HG02981 (cell line): ENCODE data around the gene CNTN5.

Experiments used
- ATAC-seq: cut with Tn5 transposase; IDR thresholded peaks from one replicate; pipeline ENCODE4 v1.9.1; 2021; ENCODE audit warnings: mild to moderate bottlenecking, moderate library complexity; ENCODE audit not compliant: unreplicated experiment

Gene CNTN5

GRCh38 chr11:100383357-100383865, 1362.7 kb downstream of the CNTN5 start:
- ATAC-seq: no peak

- ATAC-seq: no peak
These were observed 1375.5 kb downstream of the CNTN5 start for GRCh38 chr11:100396266-100396665.

DNA sequence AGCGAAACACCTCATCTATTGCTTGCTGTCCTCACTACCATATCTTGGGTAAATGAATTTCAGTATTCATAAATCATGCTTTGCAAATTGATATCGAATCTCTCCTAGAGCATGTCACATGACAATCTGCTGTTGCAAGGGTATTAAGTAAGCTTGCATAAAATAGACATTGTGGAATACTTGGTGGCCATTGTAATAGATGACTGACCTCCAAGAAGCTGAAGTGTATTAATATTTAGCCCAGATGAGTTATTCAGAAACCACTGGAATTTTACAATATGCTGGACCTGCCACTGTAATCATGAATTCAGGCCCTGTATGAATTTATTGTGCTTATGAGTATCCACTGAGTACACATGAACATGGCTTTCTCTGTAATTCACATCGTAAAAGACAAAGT, 1376.7 kb downstream of the CNTN5 start:
- ATAC-seq: no peak

DNA sequence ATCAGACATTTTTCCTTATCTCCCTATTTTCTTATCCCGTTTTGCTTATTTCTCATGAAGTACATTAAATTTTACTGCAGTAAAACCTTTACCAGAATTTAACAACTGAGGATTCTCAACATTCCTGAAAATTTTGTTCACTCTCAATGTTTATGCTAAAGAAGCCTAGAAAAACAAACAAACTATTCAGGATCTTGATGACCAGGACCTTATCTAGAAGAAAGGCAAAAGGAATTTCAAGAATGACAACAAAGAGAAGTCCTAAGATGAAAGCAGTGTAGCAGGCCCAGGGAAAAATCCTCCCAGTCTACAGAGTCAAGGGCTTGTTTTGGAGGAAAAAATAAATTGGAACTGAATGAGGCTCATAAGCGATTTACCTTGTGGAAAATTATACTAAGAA, 1383.1 kb downstream of the CNTN5 start:
- no peak for ATAC-seq

DNA sequence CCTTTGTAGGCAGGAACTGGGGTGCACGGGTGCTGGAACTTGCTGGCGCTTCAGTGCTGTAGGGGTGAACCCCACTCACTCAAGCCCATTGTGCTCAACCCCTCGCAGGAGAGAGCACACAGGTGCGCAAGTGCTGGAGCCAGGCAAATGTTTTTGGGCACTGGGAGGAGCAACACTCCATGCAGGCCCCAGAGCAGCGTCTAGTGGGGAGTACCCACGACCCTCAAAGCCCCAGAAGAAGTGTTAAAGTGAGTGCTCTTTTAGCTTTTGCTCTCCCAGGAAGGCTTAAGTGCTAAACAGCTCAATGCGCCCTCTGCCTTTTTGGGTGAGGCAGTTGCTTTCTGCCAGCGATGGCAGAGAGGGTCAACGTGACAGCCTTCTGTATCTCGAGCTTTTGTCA, 1384.2 kb downstream of the CNTN5 start:
- no peak for ATAC-seq
